GM12878 (cell line): ENCODE data around the gene DPYSL3. TPM values are rescaled to one million over a fixed set of nuclear protein-coding genes. Genes with fewer than 3 reads are reported as not detected.

Source experiments
- ATAC-seq: fragments of 200-7000 bp; cut with Tn5 transposase; 3 replicates; pipeline ENCODE4 v1.9.1; 2020; ENCODE audit warnings: mild to moderate bottlenecking, moderate library complexity
- BruUV-seq: library from RNA; stranded (reverse); fragments of 400-500 nt; replicated peaks from 2 replicates; lab custom pipeline; 2021; lab: Mats Ljungman, UMichigan
- CTCF ChIA-PET: fragments of 300-600 bp; sonication (Branson Sonifier 250); formaldehyde crosslinking; extraction: SDS; loops from one replicate; lab custom pipeline; 2021; ENCODE audit warnings: inconsistent platforms; lab: Yijun Ruan, JAX
- POLR2A ChIA-PET: fragments of 350-600 bp; formaldehyde crosslinking; extraction: SDS; loops from one replicate; lab custom pipeline; 2021; ENCODE audit warnings: inconsistent platforms; lab: Charles Lee
- RAD21 ChIA-PET: fragments of 300-600 bp; sonication (Branson Sonifier 250); formaldehyde crosslinking; loops from one replicate; lab custom pipeline; 2023; ENCODE audit warnings: antibody characterized with exemption; ENCODE audit not compliant: unreplicated experiment; lab: Charles Lee
- SMC1A ChIA-PET: fragments of 300-600 bp; sonication (Branson Sonifier 250); formaldehyde crosslinking; loops from one replicate; lab custom pipeline; 2023; ENCODE audit not compliant: unreplicated experiment, uncharacterized antibody; lab: Charles Lee
- DNase-seq: peaks from one replicate; pipeline ENCODE4 v3.0.0-alpha.2; 2011; ENCODE audit warnings: low read depth, low spot score
- FAIRE-seq: peaks from 3 replicates; lab custom pipeline; 2011; peaks lifted over from hg19 to GRCh38; lab: Jason Lieb, UNC
- H2AFZ ChIP-seq: 2 replicates; pipeline ENCODE4 v1.6.0; 2011; ENCODE audit warnings: low read depth, low read length, control low read depth; ENCODE audit not compliant: control insufficient read depth
- H3K27ac ChIP-seq: 2 replicates; pipeline ENCODE4 v1.5.1; 2011; ENCODE audit warnings: control low read depth; ENCODE audit not compliant: control insufficient read depth, insufficient read depth
- H3K27me3 ChIP-seq, 2 experiments: replicated peaks in 1 of 2; 2 replicates each; pipeline versions ENCODE4 v1.6.0 to v1.6.1; 2011; ENCODE audit warnings: low read length in 1 of 2; ENCODE audit not compliant: control insufficient read depth in 2 of 2, insufficient read depth in 2 of 2
- H3K36me3 ChIP-seq, 2 experiments: 2 replicates each; pipeline ENCODE4 v1.5.1; 2011; ENCODE audit warnings: low read length in 1 of 2; ENCODE audit not compliant: control insufficient read depth in 2 of 2, insufficient read depth in 2 of 2
- H3K4me1 ChIP-seq: 2 replicates; pipeline ENCODE4 v1.6.1; 2011; ENCODE audit warnings: mild to moderate bottlenecking, low read length, moderate library complexity, mixed read lengths; ENCODE audit not compliant: control insufficient read depth, insufficient read depth
- H3K4me2 ChIP-seq: 2 replicates; pipeline ENCODE4 v1.6.0; 2011; ENCODE audit warnings: control low read depth; ENCODE audit not compliant: control insufficient read depth, insufficient read depth
- H3K4me3 ChIP-seq: fragments of 200-600 bp; sonication (generic); 2 replicates; pipeline ENCODE4 v1.5.1; 2016
- H3K79me2 ChIP-seq: 2 replicates; pipeline ENCODE4 v1.6.0; 2011; ENCODE audit warnings: low read length; ENCODE audit not compliant: control insufficient read depth, insufficient read depth
- H3K9ac ChIP-seq: 2 replicates; pipeline ENCODE4 v1.8.0; 2011; ENCODE audit warnings: low read length, control low read depth, mixed read lengths; ENCODE audit not compliant: control insufficient read depth, insufficient read depth
- H3K9me3 ChIP-seq: replicated peaks from 3 replicates; pipeline ENCODE4 v1.5.1; 2011; ENCODE audit warnings: mild to moderate bottlenecking, low read length; ENCODE audit not compliant: control insufficient read depth, insufficient read depth
- H4K20me1 ChIP-seq: 2 replicates; pipeline ENCODE4 v1.6.0; 2011; ENCODE audit not compliant: control insufficient read depth, insufficient read depth
- ASH2L ChIP-seq: fragments of 300-600, 200-600 bp; sonication (generic); IDR thresholded peaks from 2 replicates; pipeline ENCODE4 v1.6.1; 2017; ENCODE audit warnings: low read depth, mild to moderate bottlenecking, borderline replicate concordance
- ETV6 ChIP-seq, 2 experiments: fragments of 450-650 bp in 1 of 2; IDR thresholded peaks in 1 of 2; conservative IDR thresholded peaks in 1 of 2; 2 replicates each; pipeline ENCODE4 v1.6.1; 2014; ENCODE audit warnings: antibody characterized with exemption in 1 of 2, borderline replicate concordance in 1 of 2, low read depth in 1 of 2, mild to moderate bottlenecking in 1 of 2, moderate library complexity in 1 of 2
- FOXK2 ChIP-seq: fragments of 450-650 bp; IDR thresholded peaks from 2 replicates; pipeline ENCODE4 v1.6.1; 2017; ENCODE audit warnings: mild to moderate bottlenecking, moderate library complexity
- GATAD2B ChIP-seq: fragments of 450-650 bp; conservative IDR thresholded peaks from 2 replicates; pipeline ENCODE4 v1.6.1; 2017; ENCODE audit warnings: low read depth, mild to moderate bottlenecking, moderate library complexity
- POLR2AphosphoS5 ChIP-seq: IDR thresholded peaks from 2 replicates; pipeline ENCODE4 v1.6.1; 2011; ENCODE audit warnings: mild to moderate bottlenecking, low read length, inconsistent platforms
- RAD21 ChIP-seq: IDR thresholded peaks from 2 replicates; pipeline ENCODE4 v1.6.1; 2011; ENCODE audit warnings: mild to moderate bottlenecking, low read depth, low read length, moderate library complexity; ENCODE audit not compliant: insufficient read depth
- RELB ChIP-seq: fragments of 450-650 bp; IDR thresholded peaks from 2 replicates; pipeline ENCODE4 v1.6.1; 2017; ENCODE audit warnings: low read depth, mild to moderate bottlenecking, moderate library complexity
- SIN3A ChIP-seq: IDR thresholded peaks from 2 replicates; pipeline ENCODE4 v1.6.1; 2012; ENCODE audit warnings: low read depth, low read length, improper control_type of control experiment
- SREBF1 ChIP-seq: IDR thresholded peaks from 2 replicates; pipeline ENCODE4 v1.6.1; 2012; ENCODE audit warnings: mild to moderate bottlenecking, low read length
- SUZ12 ChIP-seq: fragments of 200-600 bp; sonication (generic); IDR thresholded peaks from one replicate; pipeline ENCODE4 v1.6.1; 2018; ENCODE audit warnings: antibody characterized with exemption, mild to moderate bottlenecking; ENCODE audit not compliant: unreplicated experiment
- TAF1 ChIP-seq: IDR thresholded peaks from 2 replicates; pipeline ENCODE4 v1.6.1; 2011; ENCODE audit warnings: mild to moderate bottlenecking, low read depth, low read length, borderline replicate concordance
- YY1 ChIP-seq: IDR thresholded peaks from 2 replicates; pipeline ENCODE4 v1.6.1; 2011; ENCODE audit warnings: low read depth, mild to moderate bottlenecking, low read length
- WGBS: methylation state at CpG from one replicate; pipeline ENCODE4 v1.1.6; 2016; ENCODE audit warnings: low lambda C conversion rate; ENCODE audit not compliant: insufficient replicate concordance, insufficient coverage; ENCODE audit errors: missing lambda C conversion rate; 5-methylcytosine and 5-hydroxymethylcytosine counted together
- in situ Hi-C: fragments of 300-500 bp; cut with MboI; formaldehyde crosslinking; loops from 9 replicates; pipeline ENCODE4 v1.14.3; 2018; ENCODE audit warnings: mixed read lengths
- intact Hi-C: fragments of 100-400 bp; cut with micrococcal nuclease; formaldehyde crosslinking; loops from one replicate; pipeline ENCODE4 v1.14.2; 2022; ENCODE audit not compliant: unreplicated experiment
- polyA plus RNA-seq, 11 experiments: library from polyadenylated mRNA; depleted of rRNA in 4 of 11; unstranded in 6 of 11; stranded (reverse) in 5 of 11; fragments of >200 nt; fragmentation: Nextera tagmentation in 4 of 11; fragmentation: Illumina TruSeq in 1 of 11; extraction: Ambion mirVana in 4 of 11; extraction: Trizol in 1 of 11; gene quantifications; 1 replicate in 1 of 11; 2 replicates in 10 of 11; pipeline versions ENCODE4 v1.2.1 to v1.2.3, GENCODE V29; 2011 to 2016; ENCODE audit warnings: inconsistent platforms in 2 of 11, missing spikeins in 2 of 11, low read depth in 1 of 11
- total RNA-seq, 4 experiments: library from RNA; depleted of rRNA in 3 of 4; stranded (reverse); fragments of >200 nt in 3 of 4; fragmentation: Illumina TruSeq in 1 of 4; extraction: Trizol in 1 of 4; gene quantifications; 2 replicates each; pipeline versions ENCODE4 v1.2.1 to v1.2.3, GENCODE V29; 2013 to 2021
- TF ChIP-seq, protein P1 (sequence below): fragments of 450-650 bp; IDR thresholded peaks from 2 replicates; pipeline ENCODE4 v1.6.1; 2017; ENCODE audit warnings: mild to moderate bottlenecking, moderate library complexity

Gene DPYSL3
- total and polyA plus RNA-seq, 10 of the 15 experiments (the other 5 are each of a cell fraction or from before 2014, with no cell fraction given): 0.08 to 1.5 (median 0.45) TPM; not detected in 1

DNA sequence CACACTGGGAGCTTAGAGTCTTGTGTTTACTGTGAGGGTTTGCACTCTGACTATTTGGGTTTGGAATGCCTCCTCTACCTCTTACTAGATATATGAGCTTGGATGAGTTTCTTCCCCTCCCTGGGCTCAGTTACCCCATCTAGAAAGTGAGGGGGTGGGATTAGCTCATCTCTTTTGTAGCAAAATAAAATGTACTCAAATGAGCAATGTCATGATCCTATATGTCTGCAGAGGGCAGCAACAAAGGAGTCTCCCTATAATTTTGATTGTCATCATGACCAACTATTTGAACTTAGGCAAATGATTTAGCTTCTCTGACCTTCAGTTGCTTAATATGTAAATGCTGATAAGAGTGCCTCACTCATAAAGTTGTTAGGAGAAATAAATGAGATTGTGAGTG, 109.0 kb downstream of the DPYSL3 start (continued):
- TF ChIP-seq, protein P1, sequence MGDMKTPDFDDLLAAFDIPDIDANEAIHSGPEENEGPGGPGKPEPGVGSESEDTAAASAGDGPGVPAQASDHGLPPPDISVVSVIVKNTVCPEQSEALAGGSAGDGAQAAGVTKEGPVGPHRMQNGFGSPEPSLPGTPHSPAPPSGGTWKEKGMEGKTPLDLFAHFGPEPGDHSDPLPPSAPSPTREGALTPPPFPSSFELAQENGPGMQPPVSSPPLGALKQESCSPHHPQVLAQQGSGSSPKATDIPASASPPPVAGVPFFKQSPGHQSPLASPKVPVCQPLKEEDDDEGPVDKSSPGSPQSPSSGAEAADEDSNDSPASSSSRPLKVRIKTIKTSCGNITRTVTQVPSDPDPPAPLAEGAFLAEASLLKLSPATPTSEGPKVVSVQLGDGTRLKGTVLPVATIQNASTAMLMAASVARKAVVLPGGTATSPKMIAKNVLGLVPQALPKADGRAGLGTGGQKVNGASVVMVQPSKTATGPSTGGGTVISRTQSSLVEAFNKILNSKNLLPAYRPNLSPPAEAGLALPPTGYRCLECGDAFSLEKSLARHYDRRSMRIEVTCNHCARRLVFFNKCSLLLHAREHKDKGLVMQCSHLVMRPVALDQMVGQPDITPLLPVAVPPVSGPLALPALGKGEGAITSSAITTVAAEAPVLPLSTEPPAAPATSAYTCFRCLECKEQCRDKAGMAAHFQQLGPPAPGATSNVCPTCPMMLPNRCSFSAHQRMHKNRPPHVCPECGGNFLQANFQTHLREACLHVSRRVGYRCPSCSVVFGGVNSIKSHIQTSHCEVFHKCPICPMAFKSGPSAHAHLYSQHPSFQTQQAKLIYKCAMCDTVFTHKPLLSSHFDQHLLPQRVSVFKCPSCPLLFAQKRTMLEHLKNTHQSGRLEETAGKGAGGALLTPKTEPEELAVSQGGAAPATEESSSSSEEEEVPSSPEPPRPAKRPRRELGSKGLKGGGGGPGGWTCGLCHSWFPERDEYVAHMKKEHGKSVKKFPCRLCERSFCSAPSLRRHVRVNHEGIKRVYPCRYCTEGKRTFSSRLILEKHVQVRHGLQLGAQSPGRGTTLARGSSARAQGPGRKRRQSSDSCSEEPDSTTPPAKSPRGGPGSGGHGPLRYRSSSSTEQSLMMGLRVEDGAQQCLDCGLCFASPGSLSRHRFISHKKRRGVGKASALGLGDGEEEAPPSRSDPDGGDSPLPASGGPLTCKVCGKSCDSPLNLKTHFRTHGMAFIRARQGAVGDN: no peak
- no peak for TF ChIP-seq FOXK2
- no peak for TF ChIP-seq GATAD2B
- TF ChIP-seq RAD21: no peak
- no peak for TF ChIP-seq SUZ12
- no peak for TF ChIP-seq SIN3A

GRCh38 chr5:147400126-147400809, 109.6 kb downstream of the DPYSL3 start:
- H2AFZ ChIP-seq: no peak overlapping the region
- in situ Hi-C loops: no loop called here
- no TSS peak for BruUV-seq
- FAIRE-seq: no peak
- ChIA-PET SMC1A (interaction anchor here (0.9 kb wide), 1 partner anchor 9 kb away, joined by 4 read pairs; no protein-coding TSS in a partner anchor), CTCF (interaction anchor here (0.9 kb wide), 1 partner anchor 11 kb away, joined by 3 read pairs; no protein-coding TSS in a partner anchor), RAD21 (interaction anchor here (1.2 kb wide), 1 partner anchor 31 kb away, joined by 3 read pairs; no protein-coding TSS in a partner anchor), POLR2A (interaction anchor here (0.7 kb wide), 1 partner anchor 104 kb away, joined by 4 read pairs; no protein-coding TSS in a partner anchor)
- no peak overlapping the region for H3K4me3 ChIP-seq
- H3K9ac ChIP-seq: no peak overlapping the region
- intact Hi-C loops: no loop called here
- no peak overlapping the region for H3K27ac ChIP-seq
- no peaks in the 10 kb centered on the region for H3K36me3 ChIP-seq
- ATAC-seq: no peak
- H3K9me3 ChIP-seq: no peaks in the 10 kb centered on the region
- H3K4me1 ChIP-seq: peaks cover 10% of the 10 kb centered on the region; the same call in 1 of the 2 replicates
- WGBS: 35% methylated on average over 7 of the region's 7 CpGs
- no peaks in the 10 kb centered on the region for H3K27me3 ChIP-seq
- H3K4me2 ChIP-seq: no peak overlapping the region
- no peaks in the 10 kb centered on the region for H4K20me1 ChIP-seq
- no peaks in the 10 kb centered on the region for H3K79me2 ChIP-seq
- DNase-seq: no peak
- TF ChIP-seq YY1 (no peak), TAF1 (no peak), POLR2AphosphoS5 (no peak), SREBF1 (no peak), ETV6 (conservative IDR thresholded peaks at IDR 0.05 in 1 of 2, IDR thresholded peaks at IDR 0.05 in 1 of 2; ENCODE audit: borderline replicate concordance in 1 of 2, low read depth in 1 of 2) (no peak), ASH2L (no peak), RELB (no peak)
